Bone marrow (tissue), 2 donors: ENCODE results near the gene ELK3.
"Not testable (repeated sequence)": the region's sequence is repeated elsewhere in the genome, so short reads cannot be mapped to it uniquely, and the experiment has no call there.

Experiments used
- DNase-seq, 2 donors: peaks; one replicate each; lab custom pipeline; 2025; lab: John Stamatoyannopoulos, UW

Gene ELK3

DNA sequence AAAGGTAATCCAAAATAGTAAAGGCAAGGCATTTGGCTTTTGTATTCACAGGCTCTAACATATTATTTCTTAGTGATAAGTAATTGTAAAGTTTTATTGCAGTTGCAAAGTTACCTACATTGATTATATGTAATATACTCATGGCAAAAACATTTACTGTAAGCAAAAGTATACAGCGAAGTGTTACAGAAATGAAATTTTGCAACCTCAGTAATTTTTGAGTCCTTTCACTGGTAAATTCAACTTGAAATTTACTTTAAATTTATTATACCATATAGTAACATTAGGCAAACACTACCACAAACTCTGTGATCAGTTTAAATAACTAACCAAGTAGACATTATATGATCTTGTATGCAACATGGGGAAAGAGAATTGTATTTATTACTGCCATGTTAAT, 117.0 kb downstream of the ELK3 start:
- no peak for DNase-seq

DNA sequence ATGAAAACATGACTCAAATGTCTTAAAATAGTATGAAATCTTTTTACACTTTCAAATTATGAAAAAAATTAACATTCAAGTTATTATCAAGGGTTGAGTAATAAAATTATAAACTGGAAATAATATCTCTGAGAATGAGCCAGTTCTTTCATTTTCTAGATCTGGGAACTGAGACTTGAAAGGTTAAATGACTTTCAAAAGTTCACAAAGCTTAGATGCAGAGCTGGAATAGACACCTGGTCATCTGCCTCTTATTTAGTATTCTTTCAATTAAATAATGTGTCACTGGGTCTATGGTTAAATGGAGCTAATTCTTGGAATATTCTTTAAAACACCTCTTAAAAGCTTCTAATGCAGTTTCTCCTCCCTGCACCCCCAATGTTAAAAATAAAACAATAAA, 119.4 kb downstream of the ELK3 start:
- no peak for DNase-seq

- DNase-seq, result no peak
Observed at GRCh38 chr12:96314723-96315122, 120.5 kb downstream of the ELK3 start.

GRCh38 chr12:96315741-96316481, 121.7 kb downstream of the ELK3 start:
- DNase-seq, result not testable (repeated sequence)

GRCh38 chr12:96317801-96318200, 123.6 kb downstream of the ELK3 start:
- DNase-seq, result not testable (repeated sequence)
